GM12873 (cell line): ENCODE results near the gene MAPK14.

ENCODE experiments used
- CTCF ChIP-seq: IDR thresholded peaks from 2 replicates; pipeline ENCODE4 v1.5.1; 2012; ENCODE audit warnings: low read depth, mild to moderate bottlenecking, moderate library complexity, low read length, control low read depth; ENCODE audit not compliant: insufficient read depth; ENCODE audit errors: missing control alignments

MAPK14 gene

GRCh38 chr6:36029464-36029863, 1.9 kb downstream of the MAPK14 start:
- no peak for TF ChIP-seq CTCF

GRCh38 chr6:36032261-36032660, 4.7 kb downstream of the MAPK14 start:
- TF ChIP-seq CTCF = no peak

GRCh38 chr6:36033935-36034334, 6.3 kb downstream of the MAPK14 start:
- no peak for TF ChIP-seq CTCF

- TF ChIP-seq CTCF = no peak
These were observed 6.8 kb downstream of the MAPK14 start for GRCh38 chr6:36034441-36034840.

- TF ChIP-seq CTCF = no peak
These were observed 7.6 kb downstream of the MAPK14 start for GRCh38 chr6:36035225-36035624.

- no peak for TF ChIP-seq CTCF
These were observed 10.7 kb downstream of the MAPK14 start for GRCh38 chr6:36038120-36038876.

- TF ChIP-seq CTCF = no peak
These were observed 11.5 kb downstream of the MAPK14 start for GRCh38 chr6:36039112-36039511.

- TF ChIP-seq CTCF = no peak
These were observed 13.3 kb downstream of the MAPK14 start for GRCh38 chr6:36040958-36041357.
